Measurements from ENCODE around the gene COL6A3.
"Not testable (repeated sequence)": the region's sequence is repeated elsewhere in the genome, so short reads cannot be mapped to it uniquely, and the experiment has no call there.

COL6A3 gene

GRCh38 chr2:237312021-237312755 is 101.8 kb downstream of the COL6A3 start:
- no peak for DNase-seq

- no peak for DNase-seq
Observed at GRCh38 chr2:237310515-237311114, 103.3 kb downstream of the COL6A3 start.

GRCh38 chr2:237309416-237309815 is 104.5 kb downstream of the COL6A3 start:
- DNase-seq = no peak

GRCh38 chr2:237309011-237309410 is 105.0 kb downstream of the COL6A3 start:
- DNase-seq = no peak

GRCh38 chr2:237307474-237307873 is 106.5 kb downstream of the COL6A3 start:
- no peak for DNase-seq

- no peak for DNase-seq
Observed at GRCh38 chr2:237306787-237307170, 107.2 kb downstream of the COL6A3 start.

- no peak for DNase-seq
Observed at GRCh38 chr2:237306083-237306786, 107.7 kb downstream of the COL6A3 start.

- DNase-seq = no peak
Observed at GRCh38 chr2:237305579-237305978, 108.4 kb downstream of the COL6A3 start.

GRCh38 chr2:237304763-237305514 is 109.0 kb downstream of the COL6A3 start:
- DNase-seq = no peak

GRCh38 chr2:237303244-237303643 is 110.7 kb downstream of the COL6A3 start:
- not testable (repeated sequence) for DNase-seq

GRCh38 chr2:237301595-237301994 is 112.4 kb downstream of the COL6A3 start:
- DNase-seq = no peak

- no peak for DNase-seq
Observed at GRCh38 chr2:237300739-237301138, 113.2 kb downstream of the COL6A3 start.

- DNase-seq = no peak
Observed at GRCh38 chr2:237299906-237300305, 114.1 kb downstream of the COL6A3 start.

- DNase-seq = no peak
Observed at GRCh38 chr2:237298151-237299118, 115.5 kb downstream of the COL6A3 start.

- DNase-seq = no peak
Observed at GRCh38 chr2:237297421-237298150, 116.4 kb downstream of the COL6A3 start.

GRCh38 chr2:237296756-237297155 is 117.2 kb downstream of the COL6A3 start:
- DNase-seq = no peak

- no peak for DNase-seq
Observed at GRCh38 chr2:237295889-237296480, 118.0 kb downstream of the COL6A3 start.

GRCh38 chr2:237294460-237294859 is 119.5 kb downstream of the COL6A3 start:
- DNase-seq = no peak

- no peak for DNase-seq
Observed at GRCh38 chr2:237293978-237294377, 120.0 kb downstream of the COL6A3 start.

GRCh38 chr2:237291138-237291792 is 122.7 kb downstream of the COL6A3 start:
- peak; percentile 15 to 40 for DNase-seq

Data from NCI-H2081 (cell line).